ENCODE measurements around the gene FASTKD1. TPM values are rescaled to one million over a fixed set of nuclear protein-coding genes. Genes with fewer than 3 reads are reported as not detected.

FASTKD1 gene
- total RNA-seq, 2 experiments from 2014 or later: 6.3 to 7.2 TPM

- DNase-seq: no peak
- peak overlapping the region; percentile 81 for H3K4me3 ChIP-seq (ENCODE audit: low read length)
- H3K9me3 Mint-ChIP-seq: peaks cover 3% of the 10 kb centered on the region
- peaks cover 54% of the 10 kb centered on the region for H3K4me1 Mint-ChIP-seq (ENCODE audit: low read depth)
- no peaks in the 10 kb centered on the region for H3K9me3 ChIP-seq (ENCODE audit: control insufficient read depth in 1 of 2, insufficient read depth in 1 of 2, low read length in 2 of 2)
- TF ChIP-seq CTCF (IDR thresholded peaks at IDR 0.05): no peak
- H3K4me1 ChIP-seq (ENCODE audit: insufficient read depth, low read length): peaks cover 27% of the 10 kb centered on the region
- peaks cover 5% of the 10 kb centered on the region for H3K36me3 ChIP-seq (ENCODE audit: insufficient read depth, low read length)
- peak overlapping the region; percentile 98 for H3K4me3 Mint-ChIP-seq
- CTCF ChIA-PET: interaction anchor here (1.8 kb wide), 1 partner anchor 12 kb away, joined by 3 read pairs; the partner anchor contains the start of gene FASTKD1
- no peak for ATAC-seq (ENCODE audit: poor library complexity)
- POLR2A ChIA-PET: interaction anchor here (1.5 to 2.4 kb wide), 3 partner anchors 13 to 242 kb away, joined by 4 to 49 read pairs (median 18); partner anchors contain the start of genes FASTKD1 and UBR3
- peak overlapping the region; percentile 97 to 99 for H3K27ac ChIP-seq (ENCODE audit: low read depth in 1 of 2, low read length in 2 of 2)
- peaks cover 35% of the 10 kb centered on the region for H3K36me3 Mint-ChIP-seq (ENCODE audit: low read depth)
- intact Hi-C loops (cut with DNase I, micrococcal nuclease): loop anchor here in 1 of 2 experiments (2.0 to 10.0 kb wide), 3 partner anchors 107 to 1339 kb away; partner anchors contain the start of genes GORASP2 and UBR3
- no peaks in the 10 kb centered on the region for H3K27me3 ChIP-seq (ENCODE audit: control insufficient read depth in 1 of 2, insufficient read depth in 2 of 2, low read length in 2 of 2)
- H3K27me3 Mint-ChIP-seq: no peaks in the 10 kb centered on the region
- H3K27ac Mint-ChIP-seq: peak overlapping the region; percentile 99
Observed at GRCh38 chr2:169585673-169586072, 12.0 kb upstream of the FASTKD1 start.

- intact Hi-C loops (cut with DNase I, micrococcal nuclease): loop anchor here (1.0 to 10.0 kb wide), 5 partner anchors 11 to 1341 kb away; partner anchors contain the start of genes CFAP210 (in 1 of the 2), FASTKD1 (in 1 of the 2), GORASP2 (in 1 of the 2) and PHOSPHO2 (in 1 of the 2)
Observed at GRCh38 chr2:169584005-169584877, 10.6 kb upstream of the FASTKD1 start, which contains the start of gene PPIG. PPIG (plus strand) TSS chr2:169584351; CDS start chr2:169604042, 19,691 bp downstream.

More at GRCh38 chr2:169584005-169584877, 10.6 kb upstream of the FASTKD1 start, which contains the start of gene PPIG:
- Mint-ChIP-seq H3K4me3 (peak within 1 kb of the TSS; percentile 98), H3K27me3 (no peaks in the 10 kb centered on the region), H3K4me1 (ENCODE audit: low read depth) (peaks cover 39% of the 10 kb centered on the region), H3K9me3 (peaks cover 3% of the 10 kb centered on the region), H3K36me3 (ENCODE audit: low read depth) (peaks cover 31% of the 10 kb centered on the region), H3K27ac (peak within 1 kb of the TSS; percentile 99)
- H3K4me3 ChIP-seq (ENCODE audit: low read length): peak within 1 kb of the TSS; percentile 81
- CTCF ChIA-PET: interaction anchor here (0.7 to 1.3 kb wide), 2 partner anchors 12 to 56 kb away, joined by 3 to 4 read pairs; no protein-coding TSS in a partner anchor
- POLR2A ChIA-PET: interaction anchor here (0.6 to 2.4 kb wide), 20 partner anchors 11 to 1344 kb away, joined by 3 to 49 read pairs (median 4); partner anchors contain the start of genes BBS5, CFAP210, FASTKD1 and METTL5
- H3K27ac ChIP-seq (ENCODE audit: low read depth in 1 of 2, low read length in 2 of 2): peak within 1 kb of the TSS; percentile 97 to 99
- peaks cover 24% of the 10 kb centered on the region for H3K4me1 ChIP-seq (ENCODE audit: insufficient read depth, low read length)
- TF ChIP-seq CTCF (IDR thresholded peaks at IDR 0.05): no peak
- ATAC-seq (ENCODE audit: poor library complexity) (peak; percentile 92), DNase-seq (peak; percentile 73 to 96 (median 82))
- H3K9me3 ChIP-seq (ENCODE audit: control insufficient read depth in 1 of 2, insufficient read depth in 1 of 2, low read length in 2 of 2): no peaks in the 10 kb centered on the region
- H3K27me3 ChIP-seq (ENCODE audit: control insufficient read depth in 1 of 2, insufficient read depth in 2 of 2, low read length in 2 of 2): no peaks in the 10 kb centered on the region
- H3K36me3 ChIP-seq (ENCODE audit: insufficient read depth, low read length): no peaks in the 10 kb centered on the region

All from CD4-positive, alpha-beta T cell (primary cell).